ENCODE measurements around the gene PECR. TPM values are rescaled to one million over a fixed set of nuclear protein-coding genes. Genes with fewer than 3 reads are reported as not detected.

The PECR gene
- total RNA-seq, 2 experiments from 2014 or later = 2.3 to 5.3 TPM

- ChIA-PET POLR2A (interaction anchor here (1.1 to 1.2 kb wide), 2 partner anchors 20 to 27 kb away, joined by 3 read pairs; no protein-coding TSS in a partner anchor), CTCF (ENCODE audit: unreplicated experiment) (interaction anchor here (1.0 kb wide), 1 partner anchor 32 kb away, joined by 3 read pairs; the partner anchor contains the start of genes PECR and TMEM169)
- Histone ChIP-seq H3K9me3 (ENCODE audit: low read length) (no peaks in the 10 kb centered on the region), H3K79me2 (ENCODE audit: insufficient read depth, low read depth, low read length) (peaks cover 83% of the 10 kb centered on the region), H3K36me3 (ENCODE audit: insufficient read depth, low read length) (peaks cover 85% of the 10 kb centered on the region), H3K4me1 (ENCODE audit: insufficient read depth, low read length, poor library complexity, severe bottlenecking) (peaks cover 60% of the 10 kb centered on the region), H3K4me3 (ENCODE audit: low read depth, low read length, poor library complexity, severe bottlenecking) (no peak overlapping the region), H4K20me1 (ENCODE audit: insufficient read depth, low read length) (peaks cover 51% of the 10 kb centered on the region), H3K27ac (ENCODE audit: low read depth, low read length, poor library complexity, severe bottlenecking) (peak overlapping the region; percentile 45), H3K9me2 (ENCODE audit: insufficient read depth, low read length) (no peaks in the 10 kb centered on the region), H2AFZ (ENCODE audit: low read length) (no peak overlapping the region), H3K4me2 (ENCODE audit: low read length) (peak overlapping the region; percentile 71; the same call in 1 of the 2 replicates)
- DNase-seq (ENCODE audit: low spot score) = peak; percentile 4
- TF ChIP-seq CTCF (conservative IDR thresholded peaks at IDR 0.05; ENCODE audit: low read length) (no peak), EZH2phosphoT487 (IDR thresholded peaks at IDR 0.05; ENCODE audit: borderline replicate concordance, low read depth, low read length) (no peak)
- intact Hi-C loops (cut with micrococcal nuclease; ENCODE audit: unreplicated experiment) = no loop called here
- no TSS peak for BruUV-seq (replicated peaks)
Observed at GRCh38 chr2:216113572-216113971, 32.0 kb upstream of the PECR start.

- ChIA-PET CTCF (ENCODE audit: unreplicated experiment) (no interaction called here), POLR2A (interaction anchor here (1.2 kb wide), 1 partner anchor 28 kb away, joined by 3 read pairs; no protein-coding TSS in a partner anchor)
- no peak for TF ChIP-seq EZH2phosphoT487 (IDR thresholded peaks at IDR 0.05; ENCODE audit: borderline replicate concordance, low read depth, low read length)
- TF ChIP-seq CTCF (conservative IDR thresholded peaks at IDR 0.05; ENCODE audit: low read length) = no peak
- BruUV-seq (replicated peaks) = no TSS peak
- H3K9me2 ChIP-seq (ENCODE audit: insufficient read depth, low read length) = no peaks in the 10 kb centered on the region
- DNase-seq (ENCODE audit: low spot score) = no peak
- H3K4me2 ChIP-seq (ENCODE audit: low read length) = peak overlapping the region; percentile 71; the same call in 1 of the 2 replicates
- H3K79me2 ChIP-seq (ENCODE audit: insufficient read depth, low read depth, low read length) = peaks cover 77% of the 10 kb centered on the region
- no peak overlapping the region for H2AFZ ChIP-seq (ENCODE audit: low read length)
- H3K9me3 ChIP-seq (ENCODE audit: low read length) = no peaks in the 10 kb centered on the region
- peaks cover 78% of the 10 kb centered on the region for H3K36me3 ChIP-seq (ENCODE audit: insufficient read depth, low read length)
- no peak overlapping the region for H3K4me3 ChIP-seq (ENCODE audit: low read depth, low read length, poor library complexity, severe bottlenecking)
- intact Hi-C loops (cut with micrococcal nuclease; ENCODE audit: unreplicated experiment) = no loop called here
- peaks cover 47% of the 10 kb centered on the region for H4K20me1 ChIP-seq (ENCODE audit: insufficient read depth, low read length)
- peak overlapping the region; percentile 45 for H3K27ac ChIP-seq (ENCODE audit: low read depth, low read length, poor library complexity, severe bottlenecking)
- peaks cover 65% of the 10 kb centered on the region for H3K4me1 ChIP-seq (ENCODE audit: insufficient read depth, low read length, poor library complexity, severe bottlenecking)
Observed at GRCh38 chr2:216112926-216113325, 31.3 kb upstream of the PECR start.

- ChIA-PET CTCF (ENCODE audit: unreplicated experiment) (no interaction called here), POLR2A (interaction anchor here (0.6 to 1.8 kb wide), 3 partner anchors 30 to 1983 kb away, joined by 3 to 4 read pairs (median 3); no protein-coding TSS in a partner anchor)
- Histone ChIP-seq H3K27ac (ENCODE audit: low read depth, low read length, poor library complexity, severe bottlenecking) (no peak overlapping the region), H3K4me1 (ENCODE audit: insufficient read depth, low read length, poor library complexity, severe bottlenecking) (peaks cover 65% of the 10 kb centered on the region), H3K9me3 (ENCODE audit: low read length) (no peaks in the 10 kb centered on the region), H2AFZ (ENCODE audit: low read length) (no peak overlapping the region), H3K4me3 (ENCODE audit: low read depth, low read length, poor library complexity, severe bottlenecking) (peak overlapping the region; percentile 91), H4K20me1 (ENCODE audit: insufficient read depth, low read length) (peaks cover 29% of the 10 kb centered on the region), H3K9me2 (ENCODE audit: insufficient read depth, low read length) (no peaks in the 10 kb centered on the region), H3K4me2 (ENCODE audit: low read length) (peak overlapping the region; percentile 71), H3K79me2 (ENCODE audit: insufficient read depth, low read depth, low read length) (peaks cover 59% of the 10 kb centered on the region), H3K36me3 (ENCODE audit: insufficient read depth, low read length) (peaks cover 60% of the 10 kb centered on the region)
- no TSS peak for BruUV-seq (replicated peaks)
- TF ChIP-seq EZH2phosphoT487 (IDR thresholded peaks at IDR 0.05; ENCODE audit: borderline replicate concordance, low read depth, low read length) (no peak), CTCF (conservative IDR thresholded peaks at IDR 0.05; ENCODE audit: low read length) (no peak)
- no peak for DNase-seq (ENCODE audit: low spot score)
- intact Hi-C loops (cut with micrococcal nuclease; ENCODE audit: unreplicated experiment) = no loop called here
Observed at GRCh38 chr2:216111122-216111521, 29.5 kb upstream of the PECR start.
